22Rv1 (cell line): ENCODE measurements around the gene TMEM63B.

Experiments
- H3K27ac ChIP-seq: fragments of 450-650 bp; 2 replicates; pipeline ENCODE4 v1.5.1; 2017
- CTCF ChIP-seq: fragments of 450-650 bp; IDR thresholded peaks from 2 replicates; pipeline ENCODE4 v1.5.1; 2017; ENCODE audit warnings: mild to moderate bottlenecking
- ZFX ChIP-seq: fragments of 450-650 bp; IDR thresholded peaks from 2 replicates; pipeline ENCODE4 v1.6.1; 2017; ENCODE audit warnings: antibody characterized with exemption, borderline replicate concordance

TMEM63B gene

DNA sequence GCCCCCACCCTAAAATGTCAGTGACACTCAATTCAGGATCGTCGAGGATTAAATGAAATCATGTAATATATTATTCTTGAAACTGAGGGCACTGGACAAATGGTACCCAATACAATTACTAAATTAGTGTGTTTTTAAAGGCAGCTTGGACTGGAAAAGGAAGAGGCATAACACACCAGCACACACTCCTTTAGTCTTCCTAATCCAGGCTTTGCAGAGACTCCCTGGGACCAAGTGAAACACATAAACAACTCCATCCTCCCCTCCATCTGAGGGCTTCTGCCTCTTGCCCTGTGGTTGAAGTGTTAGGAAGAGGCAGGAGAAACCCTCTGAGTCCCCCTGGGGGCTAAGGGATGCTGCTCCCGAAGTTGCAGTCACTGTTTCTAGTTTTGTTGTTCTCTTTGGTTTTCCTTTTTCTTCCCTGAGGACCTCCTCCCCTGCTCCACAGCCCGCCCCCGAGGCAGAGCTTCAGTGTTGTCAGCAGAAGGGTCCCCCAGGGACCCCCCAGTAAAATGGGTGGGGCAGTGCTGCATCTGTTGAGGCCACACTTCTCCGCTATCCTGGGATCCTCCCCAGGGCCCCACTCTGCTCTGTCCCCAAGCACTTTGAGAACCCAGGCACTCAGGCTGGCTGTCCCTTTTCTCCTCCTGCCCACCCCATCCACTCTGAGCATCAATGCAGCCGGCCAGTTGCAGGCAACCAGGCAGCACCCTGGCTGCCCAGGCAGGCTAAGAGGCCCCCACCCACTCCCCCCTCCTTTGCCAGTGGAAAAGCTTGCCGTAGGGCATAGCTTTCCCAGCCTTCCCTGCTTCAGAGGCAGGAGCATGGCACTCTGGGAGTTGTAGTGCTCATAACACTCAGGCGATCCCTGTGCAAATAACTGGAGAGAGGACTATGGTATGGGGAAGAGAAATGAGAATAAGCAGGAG lies 5.9 kb downstream of the TMEM63B start:
- H3K27ac ChIP-seq = no peak overlapping the region
- TF ChIP-seq ZFX (no peak), CTCF (no peak)

- TF ChIP-seq CTCF (no peak), ZFX (no peak)
- no peak overlapping the region for H3K27ac ChIP-seq
Measured at GRCh38 chr6:44133981-44134711, 6.8 kb downstream of the TMEM63B start.

- TF ChIP-seq ZFX = no peak
- no peak for TF ChIP-seq CTCF
- H3K27ac ChIP-seq = no peak overlapping the region
Measured at GRCh38 chr6:44135173-44135758, 7.9 kb downstream of the TMEM63B start.

DNA sequence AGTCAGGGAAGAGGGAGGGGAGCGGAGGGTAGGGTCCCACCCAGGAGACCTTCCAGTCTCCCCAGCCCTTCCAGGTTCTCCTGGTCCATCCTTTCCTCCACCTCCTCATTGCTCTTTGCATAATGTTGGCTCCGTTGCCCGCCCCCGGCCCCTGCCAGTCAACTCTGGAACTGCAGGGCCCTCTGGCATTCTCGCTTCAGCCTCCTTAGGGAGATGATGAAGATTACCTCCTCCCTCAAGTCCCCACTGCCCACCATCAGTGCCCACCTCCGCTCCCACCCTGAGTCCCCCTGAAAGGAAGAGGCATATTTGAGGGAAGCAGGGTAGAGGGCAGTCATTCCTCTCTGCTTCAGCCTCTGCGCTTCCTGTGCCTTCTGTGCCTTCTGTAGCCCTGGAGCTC lies 8.5 kb downstream of the TMEM63B start:
- TF ChIP-seq CTCF (no peak), ZFX (no peak)

DNA sequence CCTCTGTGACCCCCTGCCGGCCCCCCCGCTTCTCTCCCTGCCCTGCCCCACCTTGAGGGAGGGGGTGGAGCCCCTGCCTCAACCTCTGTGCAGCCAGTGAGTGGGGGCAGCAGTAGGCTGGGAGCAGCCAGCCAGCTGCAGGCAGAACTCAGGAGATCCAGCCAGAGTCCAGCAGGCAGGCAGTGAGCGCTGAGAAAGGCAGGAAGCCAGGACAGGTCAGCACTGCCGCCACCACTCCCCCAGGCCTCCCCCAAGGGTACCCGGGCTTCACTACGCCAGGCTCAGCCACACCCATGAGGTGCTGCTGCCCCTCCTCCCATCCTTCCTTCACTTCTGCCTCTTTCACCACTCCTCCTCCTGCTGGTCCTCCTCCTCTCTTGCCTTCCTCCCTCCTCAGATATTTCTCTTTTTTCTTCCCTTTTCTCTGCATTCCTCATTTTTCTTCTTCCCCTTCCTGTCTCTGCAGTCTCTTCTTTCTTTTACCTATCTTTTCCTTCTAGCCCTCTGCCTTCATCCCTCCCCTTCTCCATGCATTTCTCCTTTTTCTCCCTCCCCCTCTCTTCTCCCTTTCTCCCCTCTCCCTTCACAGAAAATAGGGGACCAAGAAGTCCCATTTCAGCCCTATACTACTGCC lies 11.5 kb downstream of the TMEM63B start:
- H3K27ac ChIP-seq = no peak overlapping the region
- TF ChIP-seq CTCF (no peak), ZFX (no peak)

More for the DNA sequence above, 8.5 kb downstream of the TMEM63B start:
- H3K27ac ChIP-seq = no peak overlapping the region

GRCh38 chr6:44139351-44139743 lies 12.0 kb downstream of the TMEM63B start:
- no peak overlapping the region for H3K27ac ChIP-seq
- TF ChIP-seq ZFX = no peak

- H3K27ac ChIP-seq = no peak overlapping the region
- TF ChIP-seq CTCF (no peak), ZFX (no peak)
Measured at GRCh38 chr6:44142835-44143234, 15.5 kb downstream of the TMEM63B start.
